ENCODE measurements around the gene GATD1.

GATD1 gene

GRCh38 chr11:794766-795633, 17.7 kb upstream of the GATD1 start:
- no peak for DNase-seq

- no peak for DNase-seq
Measured at GRCh38 chr11:794013-794765, 16.9 kb upstream of the GATD1 start.

- no peak for DNase-seq
Measured at GRCh38 chr11:793556-793955, 16.3 kb upstream of the GATD1 start.

GRCh38 chr11:792873-793272, 15.6 kb upstream of the GATD1 start:
- DNase-seq, result no peak

- DNase-seq, result no peak
Measured at GRCh38 chr11:792535-792821, 15.2 kb upstream of the GATD1 start.

- DNase-seq, result no peak
Measured at GRCh38 chr11:791658-792534, 14.6 kb upstream of the GATD1 start.

GRCh38 chr11:790721-791564, 13.7 kb upstream of the GATD1 start:
- DNase-seq, result no peak

- peak; percentile 73 to 80 for DNase-seq
Measured at GRCh38 chr11:789943-790342, 12.7 kb upstream of the GATD1 start, which contains the start of gene CEND1. TSS of gene CEND1 (minus strand) at chr11:790090. CDS start at chr11:788576, 1,514 bp downstream.

- no peak for DNase-seq
Measured at GRCh38 chr11:788953-789940, 12.0 kb upstream of the GATD1 start.

GRCh38 chr11:788009-788640, 10.8 kb upstream of the GATD1 start:
- DNase-seq, result no peak

GRCh38 chr11:787084-787675, 9.9 kb upstream of the GATD1 start:
- DNase-seq, result no peak

- DNase-seq, result no peak
Measured at GRCh38 chr11:786235-787083, 9.2 kb upstream of the GATD1 start.

GRCh38 chr11:783581-784015, 6.3 kb upstream of the GATD1 start:
- peak in 1 of 2 experiments; percentile 52 for DNase-seq

- DNase-seq, result no peak
Measured at GRCh38 chr11:782264-783174, 5.2 kb upstream of the GATD1 start.

GRCh38 chr11:779955-780532, 2.8 kb upstream of the GATD1 start:
- DNase-seq, result no peak

- no peak for DNase-seq
Measured at GRCh38 chr11:778976-779954, 2.0 kb upstream of the GATD1 start.

All from activated T-cell treated with anti-CD3 and anti-CD28 coated beads, Interleukin-2, amount 50 U/mL, for 48 hours (primary cell).